OCI-LY7 (cell line): ENCODE measurements around the gene PCTP.

Experiments
- CTCF ChIP-seq: fragments of 200-600 bp; sonication (generic); conservative IDR thresholded peaks from 2 replicates; pipeline ENCODE4 v1.5.1; 2014; ENCODE audit warnings: mild to moderate bottlenecking, antibody characterized with exemption, low read length, moderate library complexity, mixed read lengths
- EZH2phosphoT487 ChIP-seq: fragments of 200-600 bp; sonication (generic); IDR thresholded peaks from 2 replicates; pipeline ENCODE4 v1.6.1; 2018; ENCODE audit warnings: low read depth, borderline replicate concordance, mild to moderate bottlenecking, mixed run types, antibody characterized with exemption, low read length, moderate library complexity, mixed read lengths

DNA sequence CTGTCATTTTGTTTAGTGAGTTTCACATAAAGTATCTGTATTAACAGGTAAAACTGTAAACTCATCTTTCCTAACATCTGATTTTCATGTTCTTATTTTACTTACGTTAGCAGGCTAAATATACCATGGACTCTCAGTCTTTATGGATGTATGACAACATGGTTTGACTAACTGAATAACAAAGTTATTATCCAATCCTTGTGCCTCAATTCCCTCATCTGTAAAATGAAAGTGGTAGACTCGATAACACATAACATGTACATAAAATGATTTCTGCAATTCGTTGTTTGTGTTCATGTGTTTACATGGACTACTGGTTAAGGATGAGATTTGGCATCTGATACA is 9.5 kb upstream of the PCTP start:
- no peak for TF ChIP-seq CTCF
- TF ChIP-seq EZH2phosphoT487: no peak
